CD4-positive, alpha-beta T cell treated with Interleukin-6 for 4 hours (primary cell): ENCODE data around the gene JDP2.
"Not testable (repeated sequence)": the region's sequence is repeated elsewhere in the genome, so short reads cannot be mapped to it uniquely, and the experiment has no call there.

Experiments
- DNase-seq: peaks from one replicate; pipeline ENCODE4 v3.0.0-alpha.2; 2020; ENCODE audit warnings: mixed read lengths

The JDP2 gene, protein sequence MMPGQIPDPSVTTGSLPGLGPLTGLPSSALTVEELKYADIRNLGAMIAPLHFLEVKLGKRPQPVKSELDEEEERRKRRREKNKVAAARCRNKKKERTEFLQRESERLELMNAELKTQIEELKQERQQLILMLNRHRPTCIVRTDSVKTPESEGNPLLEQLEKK

DNA sequence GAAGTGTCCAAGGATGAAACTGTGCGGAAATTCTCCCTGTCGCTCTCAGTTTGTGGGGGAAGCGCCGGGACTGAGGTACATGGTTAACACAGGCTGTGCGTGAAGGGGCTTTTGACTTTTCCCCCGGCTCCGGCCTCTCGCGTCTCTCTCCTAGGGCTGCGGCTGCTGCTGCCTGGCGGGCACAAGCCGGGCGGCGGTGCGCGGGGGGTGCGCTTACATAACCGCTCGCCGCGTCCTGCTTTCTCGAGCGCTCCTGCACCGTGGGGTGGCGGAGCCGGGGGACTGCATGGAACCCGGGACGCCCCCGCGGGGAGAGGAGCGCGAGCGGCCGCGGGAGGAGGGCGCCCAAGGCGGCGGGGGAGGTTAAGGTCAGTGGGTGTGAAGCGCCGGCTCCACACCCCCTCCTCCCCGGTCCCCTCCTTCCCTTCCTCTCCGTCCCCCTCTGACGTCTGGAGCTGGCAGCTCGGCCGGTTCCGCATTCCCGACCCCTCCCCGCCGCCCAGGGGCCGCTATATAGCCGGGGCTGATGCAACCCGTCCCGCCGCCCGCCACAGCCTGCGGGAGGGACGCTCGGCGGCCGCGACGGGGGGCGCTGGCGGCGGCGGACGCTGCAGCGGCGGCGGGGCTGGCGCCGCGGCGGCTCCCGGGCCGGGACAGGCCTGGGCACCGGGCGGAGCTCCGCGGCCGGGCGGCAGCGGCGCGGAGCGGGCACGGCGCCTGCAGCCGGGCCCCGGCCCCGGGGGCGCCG is at the start of gene JDP2:
Gene JDP2 (plus strand): TSS at position 541 of the 748 bp plus-strand sequence. CDS start 9,899 bp downstream, outside the sequence.
- DNase-seq: peak; percentile 57

DNA sequence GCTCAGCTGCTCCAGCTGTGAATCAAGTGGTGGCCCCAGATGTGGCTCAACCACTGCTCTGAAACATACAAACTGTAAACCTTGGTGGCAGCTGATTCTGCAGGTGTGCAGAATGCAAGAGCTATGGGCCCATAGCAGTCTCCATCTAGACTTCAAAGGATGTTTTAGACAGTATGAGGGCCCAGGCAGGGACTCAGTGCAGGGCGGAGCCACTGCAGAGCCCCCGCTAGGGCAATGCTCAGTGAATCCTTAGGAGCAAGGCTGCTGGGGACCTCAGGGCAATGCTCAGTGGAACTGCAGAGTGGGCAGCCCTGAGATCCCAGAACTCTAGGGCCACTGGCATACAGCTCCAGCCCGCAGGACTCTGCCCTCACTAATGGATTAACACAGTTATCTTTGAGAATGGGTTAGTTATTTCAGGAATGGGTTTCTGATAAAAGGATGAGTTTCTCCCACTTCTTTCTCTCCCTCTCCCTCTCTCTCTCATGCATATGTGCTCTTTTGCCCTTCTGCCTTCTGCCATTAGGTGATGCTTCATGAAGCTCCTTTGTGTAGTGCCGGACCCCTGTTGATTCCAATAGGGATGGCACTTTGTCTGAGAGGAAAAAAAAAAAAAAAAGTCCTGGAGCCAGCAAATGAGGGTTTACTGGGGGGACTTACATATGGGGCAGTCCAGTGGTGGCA is 48.4 kb upstream of the JDP2 start:
- DNase-seq: no peak

DNA sequence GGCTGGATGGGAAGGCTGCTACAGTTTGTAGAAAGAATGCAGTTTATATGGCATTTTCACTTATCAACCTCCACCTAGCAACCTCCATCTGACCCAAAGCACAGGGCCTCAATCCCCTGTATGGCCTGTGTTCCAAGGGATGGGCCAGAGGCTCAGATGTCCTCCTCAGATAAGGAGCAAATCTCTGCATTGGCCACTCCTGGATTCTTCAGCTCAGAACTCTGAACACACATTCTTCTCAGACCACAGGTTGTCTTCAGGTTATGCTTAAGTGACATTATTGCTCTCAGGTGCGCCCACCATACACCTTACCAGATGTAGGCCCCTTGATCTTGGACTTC is 47.9 kb upstream of the JDP2 start:
- no peak for DNase-seq

DNA sequence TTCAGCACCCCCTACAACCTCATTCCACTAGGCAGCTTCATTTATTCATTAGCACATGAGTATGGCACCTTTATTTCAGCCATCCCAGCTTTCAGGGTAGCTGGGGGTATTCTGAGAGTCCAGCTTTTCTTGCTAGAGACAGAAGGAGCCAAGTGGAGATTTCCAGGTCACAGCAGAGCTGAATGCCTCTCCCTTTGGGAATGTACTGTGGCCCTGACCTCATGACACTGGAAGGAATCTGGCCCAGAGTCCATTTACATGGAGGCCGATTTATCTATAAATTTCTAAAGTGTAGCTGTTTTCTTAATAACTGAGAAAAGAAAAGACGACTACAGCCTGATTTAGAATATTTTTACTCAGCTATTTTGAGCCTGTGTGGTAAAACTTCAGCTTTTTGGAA is 47.2 kb upstream of the JDP2 start:
- no peak for DNase-seq

DNA sequence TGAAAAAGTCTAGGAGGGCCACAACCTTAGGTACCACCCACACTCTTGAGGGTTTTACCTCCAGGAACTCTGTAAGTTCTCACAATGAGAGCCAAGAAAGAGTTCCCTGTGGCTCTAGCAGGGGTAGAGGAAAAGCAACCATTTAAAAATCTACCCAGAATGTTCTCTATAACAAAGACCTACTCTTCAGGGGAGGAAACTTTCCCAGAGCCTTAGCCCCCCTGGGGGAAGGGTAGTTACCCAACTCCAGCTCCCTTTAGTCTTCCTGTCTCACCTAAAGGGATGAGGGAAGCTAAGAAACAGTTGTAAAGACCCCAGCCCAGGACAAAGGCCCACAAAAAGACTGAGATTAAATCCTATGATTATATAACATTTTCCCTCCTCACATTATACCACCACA is 46.2 kb upstream of the JDP2 start:
- DNase-seq: no peak

DNA sequence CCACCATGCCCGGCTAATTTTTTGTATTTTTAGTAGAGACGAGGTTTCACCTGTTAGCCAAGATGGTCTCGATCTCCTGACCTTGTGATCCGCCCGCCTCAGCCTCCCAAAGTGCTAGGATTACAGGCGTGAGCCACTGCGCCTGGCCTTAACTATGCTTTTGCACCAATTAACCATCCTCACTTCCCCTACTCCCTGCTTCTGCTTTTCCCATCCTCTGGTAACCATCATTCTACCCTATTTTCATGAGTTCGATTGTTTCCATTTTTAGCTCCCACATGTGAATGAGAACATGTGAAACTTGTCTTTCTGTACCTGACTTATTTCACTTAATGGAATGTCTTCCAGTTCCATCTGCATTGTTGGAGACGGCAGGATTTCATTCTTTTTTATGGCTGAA is 44.6 kb upstream of the JDP2 start:
- not testable (repeated sequence) for DNase-seq

DNA sequence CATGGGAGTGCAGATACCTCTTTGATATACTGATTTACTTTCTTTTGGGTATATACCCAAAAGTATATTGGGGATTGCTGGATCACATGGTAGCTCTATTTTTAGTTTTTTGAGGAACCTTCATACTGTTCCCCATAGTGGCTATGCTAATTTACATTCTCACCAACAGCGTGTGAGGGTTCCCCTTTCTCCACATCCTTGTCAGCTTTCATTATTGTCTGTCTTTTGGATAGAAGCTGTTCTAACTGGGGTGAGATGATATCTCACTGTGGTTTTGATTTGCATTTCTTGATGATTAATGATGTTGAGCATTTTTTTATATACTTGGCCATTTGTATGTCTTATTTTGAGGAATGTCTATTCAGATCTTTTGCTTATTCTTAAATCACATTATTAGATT is 44.1 kb upstream of the JDP2 start:
- no peak for DNase-seq

DNA sequence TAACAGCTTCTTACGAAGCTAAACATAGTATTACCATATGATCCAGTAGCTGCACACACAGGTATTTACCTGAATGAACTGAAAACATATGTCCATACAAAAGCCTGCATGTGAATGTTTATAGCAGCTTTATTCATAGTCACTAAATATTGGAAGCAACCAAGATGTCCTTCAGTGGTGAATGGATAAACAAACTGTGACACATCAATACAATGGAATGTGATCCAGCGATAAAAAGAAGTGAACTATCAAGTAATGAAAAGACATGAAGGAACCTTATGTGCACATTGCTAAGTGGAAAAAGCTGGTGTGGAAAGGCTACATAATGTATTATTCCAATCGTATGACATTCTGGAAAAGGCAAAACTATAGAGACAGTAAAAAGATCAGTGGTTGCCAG is 38.1 kb upstream of the JDP2 start:
- DNase-seq: no peak

DNA sequence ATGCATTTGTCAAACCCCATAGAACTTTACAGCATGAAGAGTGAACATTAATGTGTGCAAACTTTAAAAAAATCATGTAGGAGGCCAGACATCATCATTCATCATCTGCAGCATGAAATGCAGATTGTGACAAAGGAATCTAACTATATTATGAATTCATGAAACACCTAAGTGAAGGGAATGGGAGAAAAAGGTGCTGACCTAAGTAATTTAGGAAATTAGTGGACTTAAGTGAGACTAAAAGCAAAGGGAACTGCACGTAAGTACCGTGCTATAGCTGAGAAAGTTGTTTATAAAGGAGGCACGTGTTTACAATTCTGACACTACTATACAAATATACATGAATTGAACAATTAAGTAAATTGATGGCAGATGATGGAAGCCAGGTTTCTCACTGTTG is 37.6 kb upstream of the JDP2 start:
- DNase-seq: no peak

DNA sequence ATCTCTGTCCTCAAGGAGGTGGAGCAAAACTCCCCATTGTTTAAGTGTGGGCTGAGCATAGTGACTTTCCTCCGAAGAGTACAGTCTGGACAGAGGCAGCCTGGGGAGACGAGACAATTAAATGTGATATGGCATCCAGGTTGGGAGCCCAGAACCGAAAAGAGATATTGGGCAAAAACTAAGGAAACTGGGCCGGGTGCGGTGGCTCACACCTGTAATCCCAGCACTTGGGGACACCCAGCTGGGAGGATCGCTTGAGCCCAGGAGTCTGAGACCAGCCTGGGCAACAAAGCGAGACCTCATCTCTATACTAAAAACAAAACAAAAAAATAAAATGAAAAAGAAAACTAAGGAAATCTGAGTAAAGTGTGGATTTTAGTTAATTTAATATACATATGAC is 35.9 kb upstream of the JDP2 start:
- DNase-seq: no peak

DNA sequence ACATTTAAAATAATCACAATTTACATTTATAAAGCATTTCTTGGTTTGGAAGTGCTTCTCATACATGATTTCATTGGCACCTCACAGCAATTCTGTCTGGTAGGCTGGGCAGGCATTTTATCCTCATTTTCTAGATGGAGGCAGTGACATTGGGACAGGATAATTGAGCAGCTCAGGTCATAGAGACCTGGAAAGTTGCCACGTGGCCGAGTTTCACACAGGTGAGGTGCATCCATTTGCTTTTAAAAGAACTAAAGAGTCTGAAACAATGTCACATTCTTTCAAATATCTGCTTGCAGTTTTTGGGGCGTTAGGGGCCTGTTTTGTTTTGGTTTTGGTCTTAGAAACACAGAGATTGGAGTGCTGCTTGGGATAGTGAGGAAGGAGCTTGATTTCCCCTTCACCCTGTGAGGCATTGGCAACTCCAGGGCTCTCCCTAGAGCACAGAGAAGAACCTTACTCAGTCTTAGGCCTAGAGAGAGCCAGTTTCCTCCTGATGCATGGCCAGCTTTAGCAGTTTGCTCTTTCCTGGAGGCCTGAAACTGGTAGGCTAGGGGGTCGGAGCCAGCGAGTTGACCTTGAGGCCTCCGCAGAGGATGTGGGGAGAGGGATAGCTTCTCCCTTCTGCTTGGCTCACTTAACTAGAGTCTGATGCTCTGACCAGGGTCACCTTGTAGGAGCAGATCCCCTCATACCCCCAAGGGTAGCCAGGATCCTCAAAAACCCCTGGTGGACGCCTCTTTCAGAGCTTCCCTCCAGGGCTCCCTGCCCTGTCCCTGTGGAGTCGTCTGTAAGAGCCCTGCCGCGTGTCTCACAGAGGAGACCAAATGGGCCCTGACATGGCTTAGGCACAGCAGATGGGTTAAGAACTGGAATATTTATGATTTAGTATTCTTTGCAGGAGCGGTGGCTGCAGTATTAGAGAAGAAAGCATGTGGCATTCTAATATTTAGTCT is 34.9 kb upstream of the JDP2 start:
- DNase-seq: no peak

DNA sequence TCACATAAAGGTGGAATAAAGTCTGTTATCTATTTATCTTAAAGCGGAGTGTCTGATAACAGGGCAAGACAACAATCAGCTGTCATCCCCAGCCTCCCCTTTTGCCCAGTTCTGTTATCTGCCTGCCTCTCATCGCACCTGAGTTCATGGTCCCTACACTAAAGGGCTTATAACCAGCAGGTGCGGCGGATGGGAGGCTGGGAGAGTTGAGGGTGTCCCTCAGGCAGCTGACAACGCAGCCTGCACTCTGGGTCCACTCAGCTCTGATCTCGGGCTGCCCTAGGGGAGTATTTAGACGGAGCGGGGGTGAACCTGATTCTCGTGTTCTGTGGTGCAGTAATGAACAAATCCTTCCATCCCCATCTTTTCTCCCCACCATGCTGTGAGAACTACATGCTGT is 34.0 kb upstream of the JDP2 start:
- DNase-seq: no peak

DNA sequence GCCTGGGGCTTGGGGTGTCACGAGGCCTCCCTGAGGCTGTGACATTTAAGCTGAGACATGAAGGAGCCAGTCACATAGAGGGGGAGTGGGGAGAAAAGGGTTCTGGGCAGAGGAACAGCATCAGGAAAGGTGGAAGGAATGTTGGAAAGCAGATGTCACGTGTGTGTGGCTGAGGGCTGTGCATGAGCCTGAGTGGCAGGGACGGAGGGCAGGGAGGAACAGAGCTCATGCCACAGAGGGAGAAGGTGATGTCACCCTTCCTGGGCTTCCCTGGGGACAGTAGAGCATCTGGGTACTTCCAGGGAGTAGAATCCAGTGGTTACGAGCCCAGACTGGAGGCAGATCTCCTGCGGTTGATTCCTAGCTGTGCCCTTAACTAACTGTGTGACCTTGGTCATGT is 32.0 kb upstream of the JDP2 start:
- DNase-seq: no peak

DNA sequence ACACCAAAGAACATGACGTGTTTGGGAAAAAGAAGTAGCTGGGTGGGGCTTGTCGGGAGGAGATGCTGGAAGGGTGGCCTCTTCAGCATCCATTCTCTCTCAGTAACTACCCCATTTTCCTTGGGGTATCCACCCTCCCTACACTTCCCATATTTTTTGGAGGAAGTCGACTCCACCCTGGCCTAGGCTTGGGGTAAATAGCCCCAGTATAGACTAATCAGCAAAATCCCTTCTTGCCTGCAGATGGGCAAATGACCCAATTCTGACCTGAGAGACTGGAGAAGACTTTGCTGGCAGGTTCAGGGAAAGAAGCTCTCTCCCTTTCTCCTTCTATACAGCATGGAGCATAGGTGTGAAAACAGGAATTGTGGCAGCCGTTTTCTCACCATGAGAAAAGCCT is 28.5 kb upstream of the JDP2 start:
- DNase-seq: no peak

DNA sequence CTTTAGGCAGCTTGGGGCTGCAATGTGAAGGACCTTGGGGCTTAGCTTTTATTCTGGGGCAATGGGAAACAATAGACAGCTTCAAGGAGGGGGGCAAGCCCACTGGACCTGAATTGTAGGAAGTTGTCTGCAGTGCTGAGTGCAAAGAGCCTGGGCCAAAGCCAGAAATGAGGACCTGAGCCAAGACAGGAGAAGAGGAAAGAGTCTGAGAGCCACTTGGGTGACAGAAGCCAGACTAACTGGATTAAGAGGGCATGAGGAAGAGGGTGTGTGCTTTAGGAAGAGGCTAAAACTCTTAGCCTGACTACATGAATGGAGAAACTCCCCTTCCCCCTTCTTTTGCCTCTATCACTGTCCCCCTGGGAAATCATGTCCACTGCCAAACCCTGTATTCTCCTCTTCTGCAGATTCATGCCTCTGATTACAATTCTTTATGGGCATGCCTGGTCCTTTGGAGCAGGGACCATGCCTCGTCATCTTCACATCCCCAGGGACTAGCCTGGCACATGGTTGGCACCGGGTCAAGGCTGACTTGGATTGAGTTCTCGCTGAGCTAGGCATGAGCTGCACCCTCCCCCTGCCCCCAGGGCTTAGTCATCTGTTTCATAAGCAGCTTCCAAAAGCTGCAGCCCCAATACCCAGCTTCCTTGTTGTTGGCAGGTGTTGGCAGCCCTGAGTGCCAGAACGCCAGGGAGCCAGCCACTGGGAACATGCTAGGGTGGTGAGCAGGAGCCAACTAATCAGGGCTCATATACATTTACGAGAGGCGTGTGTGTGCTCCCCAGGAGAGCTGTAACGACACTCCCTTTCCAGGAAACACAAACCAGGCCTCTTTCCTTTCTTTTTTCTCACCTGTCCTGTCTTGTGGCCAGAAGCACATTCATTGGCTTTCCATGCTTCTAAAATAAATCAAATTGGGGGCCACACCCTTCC is 27.7 kb upstream of the JDP2 start:
- no peak for DNase-seq

DNA sequence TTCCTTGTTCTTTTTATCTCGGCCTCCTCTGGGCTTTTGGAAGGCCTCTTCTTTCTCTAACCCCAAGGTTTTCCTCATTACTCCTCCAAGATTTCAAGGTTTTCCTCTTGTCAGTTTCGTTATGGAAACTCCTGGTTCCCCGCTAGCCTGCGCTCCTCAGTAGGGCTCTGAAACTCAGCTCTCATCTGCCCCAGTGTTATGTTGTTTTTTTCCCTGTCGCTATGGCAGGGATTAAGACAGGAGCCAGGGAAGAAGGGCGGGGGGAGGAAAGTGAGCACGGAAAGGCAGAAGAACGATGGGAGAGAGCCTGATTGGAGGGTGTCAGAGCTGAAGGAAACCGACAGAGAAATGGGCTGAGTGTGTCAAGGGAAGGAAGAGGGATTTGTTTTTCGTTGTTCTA is 26.5 kb upstream of the JDP2 start:
- DNase-seq: no peak

DNA sequence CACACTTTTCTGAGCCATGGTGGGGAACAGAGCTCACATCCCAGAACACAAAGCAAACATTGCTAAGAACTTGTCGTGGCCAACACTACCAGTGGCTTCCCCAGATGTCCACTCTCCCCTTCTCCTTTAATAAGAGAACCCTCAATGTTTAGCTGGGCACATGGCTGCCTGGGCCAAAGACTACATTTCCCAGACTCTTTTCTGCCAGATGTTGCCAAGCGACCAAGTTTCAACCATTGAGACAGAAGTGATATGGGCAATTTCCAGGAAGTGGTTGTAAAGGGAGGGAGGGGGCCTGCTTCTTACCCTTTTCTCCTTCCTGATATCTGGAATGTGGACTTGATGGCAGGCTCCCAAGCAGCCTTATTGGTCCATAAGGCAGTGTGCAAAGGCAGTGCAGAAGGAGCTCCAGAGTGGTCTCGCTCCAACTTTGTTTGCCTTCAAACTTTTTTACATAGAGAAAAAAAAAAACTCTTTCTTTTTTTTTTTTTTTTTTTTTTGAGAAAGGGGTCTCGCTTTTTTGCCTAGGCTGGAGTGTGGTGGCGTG is 24.9 kb upstream of the JDP2 start:
- DNase-seq: no peak

DNA sequence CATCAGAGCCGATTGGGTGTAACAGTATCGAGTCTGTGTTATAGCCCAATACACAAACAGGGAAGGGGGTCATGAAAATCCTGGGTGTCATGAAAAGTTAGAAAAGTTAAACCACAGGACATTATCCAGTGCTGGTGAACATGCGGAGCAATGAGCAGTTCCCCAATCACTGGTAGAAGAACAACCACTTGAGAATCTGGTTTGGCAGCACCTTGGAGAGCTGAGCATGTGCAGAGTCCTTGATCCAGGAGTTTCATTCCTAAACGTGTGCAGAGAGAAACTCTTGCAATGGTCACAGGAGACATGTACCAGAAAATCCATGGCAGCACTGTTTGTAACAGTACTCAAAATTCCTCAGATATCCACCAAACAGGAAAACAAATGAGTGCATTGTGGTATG is 23.0 kb upstream of the JDP2 start:
- DNase-seq: no peak

DNA sequence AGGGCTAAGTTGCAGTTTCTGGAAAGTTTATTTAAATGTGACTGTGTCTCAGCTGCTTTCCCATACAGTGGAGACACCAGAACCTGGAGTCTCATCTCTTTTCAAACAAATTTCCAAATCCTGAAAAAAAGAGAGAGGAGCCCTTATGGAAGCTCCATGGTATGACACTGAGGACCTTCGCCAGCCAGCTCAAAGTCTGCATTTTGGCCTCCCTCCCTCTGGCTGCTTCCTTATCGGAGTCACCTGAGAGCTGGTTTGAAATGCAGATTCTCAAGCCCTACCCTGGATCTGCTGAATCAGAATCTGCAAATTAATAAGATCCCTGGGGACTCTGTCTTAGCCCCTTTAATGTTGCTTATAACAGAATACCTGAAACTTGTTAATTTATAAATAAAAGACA is 21.7 kb upstream of the JDP2 start:
- DNase-seq: no peak

DNA sequence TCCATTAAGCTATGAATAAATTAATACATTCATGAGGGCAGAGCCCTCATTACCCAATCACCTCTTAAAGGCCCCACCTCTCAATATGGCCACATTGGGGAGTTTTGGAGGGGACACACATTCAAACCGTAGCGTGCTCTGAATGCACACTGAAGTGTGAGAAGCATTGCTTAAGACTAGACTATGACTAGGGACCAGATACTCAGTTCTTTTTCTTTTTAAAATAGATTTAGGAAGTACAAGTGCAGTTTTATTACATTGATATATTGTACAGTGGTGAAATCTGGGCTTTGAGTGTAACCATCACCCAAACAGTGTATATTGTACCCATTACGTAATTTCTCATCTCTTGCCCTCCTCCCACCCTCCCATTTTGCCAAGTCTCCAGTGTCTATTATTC is 21.0 kb upstream of the JDP2 start:
- no peak for DNase-seq

DNA sequence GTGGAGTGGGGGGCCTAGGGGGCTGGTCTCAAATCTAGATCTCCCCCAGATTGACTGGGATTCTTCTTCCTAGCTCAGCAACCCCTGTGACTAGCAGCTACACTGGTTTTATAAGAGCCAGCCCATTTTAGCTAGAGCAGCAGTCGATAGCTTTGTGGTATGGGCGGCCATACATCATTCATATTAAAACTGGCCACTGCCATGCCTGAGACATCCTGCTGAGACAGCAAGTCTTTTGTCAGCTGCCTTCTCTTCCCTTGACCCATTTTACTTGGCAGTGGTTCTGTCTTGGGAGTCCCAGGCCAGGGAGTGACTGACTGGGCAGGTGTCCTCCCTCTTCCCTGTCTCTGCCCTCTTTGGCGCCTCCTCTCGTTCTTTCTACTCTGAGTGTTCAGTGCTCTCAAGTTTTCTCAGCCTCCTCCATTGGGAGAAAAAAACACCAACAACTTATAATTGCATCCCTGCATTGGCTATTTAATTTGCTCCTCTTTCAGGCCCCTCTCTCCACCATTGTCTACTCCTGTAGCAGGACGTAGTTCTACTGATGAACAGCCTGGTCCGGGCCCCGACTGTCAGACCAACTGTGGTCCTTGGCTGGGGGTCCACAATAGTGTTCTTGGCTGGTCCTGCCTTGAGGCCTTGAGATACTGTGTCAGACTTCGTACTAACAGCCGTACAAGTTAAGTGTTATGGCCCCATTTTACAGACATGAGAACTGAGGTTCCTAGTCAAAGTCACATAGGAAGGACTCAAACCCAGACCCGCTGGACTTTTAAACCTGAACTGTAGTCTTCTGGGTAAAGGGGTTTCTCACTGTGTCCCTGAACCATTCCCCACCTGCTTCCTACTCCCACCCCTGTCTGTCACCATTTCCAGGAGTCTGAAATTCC is 18.3 kb upstream of the JDP2 start:
- DNase-seq: no peak
